ENCODE results near the gene S100A3. TPM values are rescaled to one million over a fixed set of nuclear protein-coding genes. Genes with fewer than 3 reads are reported as not detected.
"Not testable (repeated sequence)": the region's sequence is repeated elsewhere in the genome, so short reads cannot be mapped to it uniquely, and the experiment has no call there.

Gene S100A3
- total RNA-seq, 1 experiment from 2014 or later, result 12.0 TPM

DNA sequence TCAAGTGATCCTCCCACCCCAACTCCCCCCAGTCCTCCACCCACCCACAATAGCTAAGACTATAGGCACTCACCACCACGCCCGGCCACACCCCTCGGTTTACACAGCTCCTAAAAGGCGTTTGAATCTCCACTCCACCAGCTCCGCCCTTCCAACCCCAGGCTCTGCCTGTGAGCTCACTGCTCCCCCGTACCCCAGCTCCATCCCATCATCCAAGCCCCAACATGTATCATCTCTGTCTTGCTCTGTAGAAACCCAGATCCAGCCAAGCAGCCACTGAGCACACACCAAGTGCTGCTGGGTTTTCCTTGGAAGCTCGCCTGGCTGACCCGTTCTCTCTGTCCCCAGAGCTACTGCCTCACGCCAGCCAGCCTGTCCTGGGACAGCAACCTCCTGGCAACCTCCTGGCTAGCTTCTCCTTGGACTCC is 28.6 kb upstream of the S100A3 start:
- POLR2A ChIA-PET, result interaction anchor here (0.5 kb wide), 1 partner anchor 11 kb away, joined by 4 read pairs; no protein-coding TSS in a partner anchor
- CTCF ChIA-PET, result interaction anchor here (0.7 to 0.8 kb wide), 2 partner anchors 67 to 403 kb away, joined by 4 read pairs; no protein-coding TSS in a partner anchor
- Histone ChIP-seq H3K36me3 (ENCODE audit: control insufficient read depth, insufficient read depth, low read length) (no peaks in the 10 kb centered on the region), H3K27ac (ENCODE audit: low read length) (no peak overlapping the region), H3K9me3 (ENCODE audit: control insufficient read depth, insufficient read depth, low read depth, low read length) (no peaks in the 10 kb centered on the region), H3K4me1 (ENCODE audit: control insufficient read depth, insufficient read depth, low read length) (no peaks in the 10 kb centered on the region; the same call in 1 of the 2 replicates), H3K27me3 (ENCODE audit: control insufficient read depth, insufficient read depth, low read length) (no peaks in the 10 kb centered on the region), H3K4me3 (ENCODE audit: low read depth in 2 of 2, low read length in 2 of 2) (no peak overlapping the region)
- in situ Hi-C loops (cut with HindIII; ENCODE audit: low pct_unique_long_range_greater_than_20kb, low sequenced_read_pairs), result no loop called here
- no peak; the same call in 1 of the 2 replicates for ATAC-seq
- TF ChIP-seq POLR2AphosphoS5 (IDR thresholded peaks at IDR 0.05; ENCODE audit: low read depth, low read length), result no peak
- TF ChIP-seq, protein P1, sequence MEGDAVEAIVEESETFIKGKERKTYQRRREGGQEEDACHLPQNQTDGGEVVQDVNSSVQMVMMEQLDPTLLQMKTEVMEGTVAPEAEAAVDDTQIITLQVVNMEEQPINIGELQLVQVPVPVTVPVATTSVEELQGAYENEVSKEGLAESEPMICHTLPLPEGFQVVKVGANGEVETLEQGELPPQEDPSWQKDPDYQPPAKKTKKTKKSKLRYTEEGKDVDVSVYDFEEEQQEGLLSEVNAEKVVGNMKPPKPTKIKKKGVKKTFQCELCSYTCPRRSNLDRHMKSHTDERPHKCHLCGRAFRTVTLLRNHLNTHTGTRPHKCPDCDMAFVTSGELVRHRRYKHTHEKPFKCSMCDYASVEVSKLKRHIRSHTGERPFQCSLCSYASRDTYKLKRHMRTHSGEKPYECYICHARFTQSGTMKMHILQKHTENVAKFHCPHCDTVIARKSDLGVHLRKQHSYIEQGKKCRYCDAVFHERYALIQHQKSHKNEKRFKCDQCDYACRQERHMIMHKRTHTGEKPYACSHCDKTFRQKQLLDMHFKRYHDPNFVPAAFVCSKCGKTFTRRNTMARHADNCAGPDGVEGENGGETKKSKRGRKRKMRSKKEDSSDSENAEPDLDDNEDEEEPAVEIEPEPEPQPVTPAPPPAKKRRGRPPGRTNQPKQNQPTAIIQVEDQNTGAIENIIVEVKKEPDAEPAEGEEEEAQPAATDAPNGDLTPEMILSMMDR (IDR thresholded peaks at IDR 0.05), result no peak
- no peak for TF ChIP-seq SIN3A (IDR thresholded peaks at IDR 0.05; ENCODE audit: borderline replicate concordance, insufficient read depth, low read depth, low read length)
- no peak for TF ChIP-seq TCF7L2 (IDR thresholded peaks at IDR 0.05; ENCODE audit: low read depth, low read length)
- TF ChIP-seq, protein P2, sequence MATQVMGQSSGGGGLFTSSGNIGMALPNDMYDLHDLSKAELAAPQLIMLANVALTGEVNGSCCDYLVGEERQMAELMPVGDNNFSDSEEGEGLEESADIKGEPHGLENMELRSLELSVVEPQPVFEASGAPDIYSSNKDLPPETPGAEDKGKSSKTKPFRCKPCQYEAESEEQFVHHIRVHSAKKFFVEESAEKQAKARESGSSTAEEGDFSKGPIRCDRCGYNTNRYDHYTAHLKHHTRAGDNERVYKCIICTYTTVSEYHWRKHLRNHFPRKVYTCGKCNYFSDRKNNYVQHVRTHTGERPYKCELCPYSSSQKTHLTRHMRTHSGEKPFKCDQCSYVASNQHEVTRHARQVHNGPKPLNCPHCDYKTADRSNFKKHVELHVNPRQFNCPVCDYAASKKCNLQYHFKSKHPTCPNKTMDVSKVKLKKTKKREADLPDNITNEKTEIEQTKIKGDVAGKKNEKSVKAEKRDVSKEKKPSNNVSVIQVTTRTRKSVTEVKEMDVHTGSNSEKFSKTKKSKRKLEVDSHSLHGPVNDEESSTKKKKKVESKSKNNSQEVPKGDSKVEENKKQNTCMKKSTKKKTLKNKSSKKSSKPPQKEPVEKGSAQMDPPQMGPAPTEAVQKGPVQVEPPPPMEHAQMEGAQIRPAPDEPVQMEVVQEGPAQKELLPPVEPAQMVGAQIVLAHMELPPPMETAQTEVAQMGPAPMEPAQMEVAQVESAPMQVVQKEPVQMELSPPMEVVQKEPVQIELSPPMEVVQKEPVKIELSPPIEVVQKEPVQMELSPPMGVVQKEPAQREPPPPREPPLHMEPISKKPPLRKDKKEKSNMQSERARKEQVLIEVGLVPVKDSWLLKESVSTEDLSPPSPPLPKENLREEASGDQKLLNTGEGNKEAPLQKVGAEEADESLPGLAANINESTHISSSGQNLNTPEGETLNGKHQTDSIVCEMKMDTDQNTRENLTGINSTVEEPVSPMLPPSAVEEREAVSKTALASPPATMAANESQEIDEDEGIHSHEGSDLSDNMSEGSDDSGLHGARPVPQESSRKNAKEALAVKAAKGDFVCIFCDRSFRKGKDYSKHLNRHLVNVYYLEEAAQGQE (IDR thresholded peaks at IDR 0.05; ENCODE audit: insufficient read depth in 1 of 2, low read depth in 2 of 2, low read length in 1 of 2), result no peak
- no peak for DNase-seq (ENCODE audit: low read depth, low spot score)
- no TSS peak for BruUV-seq (replicated peaks)
- intact Hi-C loops (cut with micrococcal nuclease; ENCODE audit: unreplicated experiment), result loop anchor here (10.0 kb wide), 1 partner anchor 77 kb away; the partner anchor contains the start of gene SNAPIN

DNA sequence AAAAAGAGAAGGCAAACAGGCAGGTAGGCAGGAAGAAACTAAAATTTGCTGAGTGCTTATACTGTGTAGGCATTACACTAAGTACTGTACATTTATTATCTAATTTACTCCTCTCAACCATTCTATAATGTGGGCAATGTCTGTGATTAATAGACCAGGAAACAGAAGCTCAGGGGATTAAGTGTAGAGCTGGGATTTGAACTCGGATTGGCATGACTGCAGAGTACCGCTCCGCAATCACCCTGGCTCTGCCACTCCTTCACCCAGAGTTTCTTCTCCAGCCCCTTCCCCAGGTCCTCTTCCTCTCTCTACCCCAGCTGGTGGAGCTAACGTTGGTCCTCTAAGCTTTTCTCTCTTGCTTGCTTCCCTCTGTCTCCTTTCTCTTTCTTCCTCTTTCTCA is 28.1 kb upstream of the S100A3 start:
- no peak for DNase-seq (ENCODE audit: low read depth, low spot score)
- Histone ChIP-seq H3K27me3 (ENCODE audit: control insufficient read depth, insufficient read depth, low read length) (no peaks in the 10 kb centered on the region), H3K36me3 (ENCODE audit: control insufficient read depth, insufficient read depth, low read length) (no peaks in the 10 kb centered on the region), H3K27ac (ENCODE audit: low read length) (no peak overlapping the region), H3K4me3 (ENCODE audit: low read depth in 2 of 2, low read length in 2 of 2) (no peak overlapping the region), H3K4me1 (ENCODE audit: control insufficient read depth, insufficient read depth, low read length) (no peaks in the 10 kb centered on the region; the same call in 1 of the 2 replicates), H3K9me3 (ENCODE audit: control insufficient read depth, insufficient read depth, low read depth, low read length) (no peaks in the 10 kb centered on the region)
- no peak for ATAC-seq
- no peak for TF ChIP-seq TCF7L2 (IDR thresholded peaks at IDR 0.05; ENCODE audit: low read depth, low read length)
- TF ChIP-seq, protein P1 (IDR thresholded peaks at IDR 0.05), result no peak
- TF ChIP-seq, protein P2 (IDR thresholded peaks at IDR 0.05; ENCODE audit: insufficient read depth in 1 of 2, low read depth in 2 of 2, low read length in 1 of 2), result no peak
- TF ChIP-seq POLR2AphosphoS5 (IDR thresholded peaks at IDR 0.05; ENCODE audit: low read depth, low read length), result no peak
- TF ChIP-seq SIN3A (IDR thresholded peaks at IDR 0.05; ENCODE audit: borderline replicate concordance, insufficient read depth, low read depth, low read length), result no peak
- ChIA-PET POLR2A (no interaction called here), CTCF (interaction anchor here (0.6 to 0.8 kb wide), 3 partner anchors 66 to 402 kb away, joined by 4 to 5 read pairs (median 4); no protein-coding TSS in a partner anchor)
- no TSS peak for BruUV-seq (replicated peaks)
- in situ Hi-C loops (cut with HindIII; ENCODE audit: low pct_unique_long_range_greater_than_20kb, low sequenced_read_pairs), result no loop called here
- intact Hi-C loops (cut with micrococcal nuclease; ENCODE audit: unreplicated experiment), result loop anchor here (10.0 kb wide), 1 partner anchor 78 kb away; the partner anchor contains the start of gene SNAPIN

DNA sequence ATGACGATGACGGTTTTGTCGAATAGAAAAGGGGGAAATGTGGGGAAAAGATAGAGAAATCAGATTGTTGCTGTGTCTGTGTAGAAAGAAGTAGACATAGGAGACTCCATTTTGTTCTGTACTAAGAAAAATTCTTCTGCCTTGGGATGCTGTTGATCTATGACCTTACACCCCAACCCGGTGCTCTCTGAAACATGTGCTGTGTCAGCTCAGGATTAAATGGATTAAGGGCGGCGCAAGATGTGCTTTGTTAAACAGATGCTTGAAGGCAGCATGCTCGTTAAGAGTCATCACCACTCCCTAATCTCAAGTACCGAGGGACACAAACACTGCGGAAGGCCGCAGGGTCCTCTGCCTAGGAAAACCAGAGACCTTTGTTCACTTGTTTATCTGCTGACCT is 26.4 kb upstream of the S100A3 start:
- in situ Hi-C loops (cut with HindIII; ENCODE audit: low pct_unique_long_range_greater_than_20kb, low sequenced_read_pairs); ATAC-seq; BruUV-seq (replicated peaks); H3K36me3 ChIP-seq (ENCODE audit: control insufficient read depth, insufficient read depth, low read length); H3K27me3 ChIP-seq (ENCODE audit: control insufficient read depth, insufficient read depth, low read length); H3K4me3 ChIP-seq (ENCODE audit: low read depth in 2 of 2, low read length in 2 of 2); H3K27ac ChIP-seq (ENCODE audit: low read length); DNase-seq (ENCODE audit: low read depth, low spot score); H3K4me1 ChIP-seq (ENCODE audit: control insufficient read depth, insufficient read depth, low read length); CTCF ChIA-PET; H3K9me3 ChIP-seq (ENCODE audit: control insufficient read depth, insufficient read depth, low read depth, low read length): not testable (repeated sequence)
- intact Hi-C loops (cut with micrococcal nuclease; ENCODE audit: unreplicated experiment), result loop anchor here (10.0 kb wide), 1 partner anchor 79 kb away; the partner anchor contains the start of gene SNAPIN
- POLR2A ChIA-PET, result interaction anchor here (0.6 kb wide), 1 partner anchor 152 kb away, joined by 3 read pairs; the partner anchor contains the start of gene INTS3
